ENCODE results near the gene PRELID1.
"Not testable (repeated sequence)": the region's sequence is repeated elsewhere in the genome, so short reads cannot be mapped to it uniquely, and the experiment has no call there.

PRELID1 gene

DNA sequence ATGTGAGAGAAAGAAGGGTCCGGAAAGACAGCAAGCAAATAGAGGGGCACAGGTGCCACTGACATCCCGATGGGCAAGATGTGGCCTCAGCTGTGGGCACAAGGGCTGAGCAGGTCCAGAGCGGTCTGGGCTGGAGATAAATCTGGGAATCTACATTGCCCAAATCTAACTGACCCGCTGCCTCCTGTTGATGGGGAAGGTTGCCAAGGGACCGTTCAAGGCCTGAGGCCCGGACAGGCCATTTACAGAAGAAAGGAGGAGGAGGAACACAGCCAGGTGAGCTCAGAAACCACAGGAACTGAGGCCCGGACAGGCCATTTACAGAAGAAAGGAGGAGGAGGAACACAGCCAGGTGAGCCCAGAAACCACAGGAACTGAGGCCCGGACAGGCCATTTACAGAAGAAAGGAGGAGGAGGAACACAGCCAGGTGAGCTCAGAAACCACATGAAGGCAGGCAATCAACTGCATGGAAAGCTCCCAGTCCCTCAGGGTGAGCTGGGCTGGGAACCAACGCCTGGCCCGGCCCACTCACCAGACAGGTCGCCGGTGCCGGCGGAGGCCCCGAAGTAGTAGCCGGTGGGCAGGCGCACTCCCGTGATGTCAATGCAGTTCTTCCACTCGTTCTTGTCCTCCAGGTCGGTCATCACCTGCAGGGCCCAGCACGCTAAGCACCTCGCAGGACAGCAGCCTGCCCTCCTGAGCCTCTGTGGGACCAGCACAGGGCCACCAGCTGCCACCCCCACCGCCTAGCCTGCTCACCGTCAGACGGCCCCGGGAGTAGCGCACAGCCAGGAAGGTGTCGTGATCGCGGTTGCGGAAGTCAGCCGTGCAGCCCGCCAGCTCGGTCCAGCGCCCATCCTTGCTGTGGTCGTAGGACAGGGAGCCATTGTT, 33.2 kb downstream of the PRELID1 start:
- no peak for DNase-seq

DNA sequence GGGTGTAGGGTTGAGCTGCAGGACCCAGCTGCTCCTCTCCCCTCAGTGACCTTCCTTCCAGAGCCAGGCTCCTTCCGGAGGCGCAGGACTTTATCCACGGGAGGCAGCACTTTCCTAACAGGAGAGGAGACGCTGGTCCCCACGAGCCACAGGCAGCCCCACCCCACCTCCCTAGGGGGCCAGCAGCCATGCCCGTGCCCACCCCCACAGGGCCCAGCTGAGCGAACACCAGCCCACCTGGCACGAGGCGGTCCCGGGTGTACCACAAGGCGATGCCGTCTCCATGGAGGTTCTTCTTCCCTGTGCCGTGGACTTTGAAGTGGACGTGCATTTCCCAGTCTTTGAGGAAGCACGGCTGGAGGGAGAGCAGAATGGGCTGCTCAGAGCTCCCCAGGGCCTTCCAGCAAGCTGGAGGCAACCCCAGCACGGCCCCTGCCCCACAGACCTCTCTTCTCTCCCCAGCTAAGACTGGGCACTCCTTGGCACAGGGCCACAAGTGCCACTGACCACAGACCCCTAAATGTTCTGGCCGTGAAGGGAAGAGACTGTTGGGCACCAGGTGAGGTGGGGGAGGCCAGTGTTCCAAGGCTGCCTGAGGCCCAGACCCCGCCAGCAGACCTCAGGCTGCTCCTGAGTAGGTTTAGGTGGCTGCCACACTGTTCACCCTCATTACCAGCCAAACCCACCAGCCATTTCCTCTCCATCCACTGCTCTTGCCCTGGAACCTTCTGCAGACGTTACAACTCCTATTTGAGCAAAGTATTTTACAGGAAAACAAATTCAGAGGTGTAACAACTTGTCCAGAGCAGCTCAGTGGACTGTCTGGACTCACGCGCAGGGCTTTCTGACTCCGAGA, 34.9 kb downstream of the PRELID1 start:
- DNase-seq, result no peak

DNA sequence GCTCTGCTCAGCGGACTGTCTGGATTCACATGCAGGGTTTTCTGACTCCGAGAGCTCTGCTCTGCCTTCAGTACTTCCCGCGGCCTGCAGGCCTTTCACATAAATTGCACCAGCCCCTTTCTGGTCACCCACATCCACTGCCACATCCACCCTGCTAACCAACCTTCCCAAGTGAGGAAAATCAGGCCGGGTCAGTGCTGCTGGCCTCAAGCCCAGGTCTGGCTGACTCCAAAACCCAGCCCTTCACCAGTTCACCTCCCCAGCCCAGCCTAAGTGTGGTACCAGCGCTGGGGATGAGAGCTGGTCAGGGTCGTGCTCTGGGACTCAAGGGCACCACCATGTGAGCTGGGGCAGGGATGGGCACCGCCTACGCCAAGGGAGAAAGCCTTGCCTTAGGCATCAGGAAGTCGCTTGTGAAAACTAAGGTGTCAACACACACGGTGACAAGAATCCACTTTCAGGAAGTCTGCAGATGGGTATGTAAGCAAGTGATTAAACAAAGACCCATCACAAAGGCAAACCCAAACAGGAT, 35.6 kb downstream of the PRELID1 start:
- no peak for DNase-seq

DNA sequence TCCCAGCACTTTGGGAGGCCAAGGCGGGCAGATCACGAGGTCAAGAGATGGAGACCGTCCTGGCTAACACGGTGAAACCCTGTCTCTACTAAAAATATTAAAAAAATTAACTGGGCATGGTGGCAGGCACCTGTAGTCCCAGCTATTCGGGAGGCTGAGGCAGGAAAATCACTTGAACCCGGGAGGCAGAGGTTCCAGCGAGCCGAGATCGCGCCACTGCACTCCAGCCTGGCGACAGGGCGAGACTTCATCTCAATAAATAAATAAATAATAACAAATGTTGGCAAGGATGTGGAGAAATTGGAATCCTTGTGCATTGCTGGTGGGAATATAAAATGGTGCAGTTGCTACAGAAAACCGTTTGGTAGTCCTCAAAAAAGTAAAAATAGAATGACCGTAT, 39.4 kb downstream of the PRELID1 start:
- DNase-seq, result not testable (repeated sequence)

DNA sequence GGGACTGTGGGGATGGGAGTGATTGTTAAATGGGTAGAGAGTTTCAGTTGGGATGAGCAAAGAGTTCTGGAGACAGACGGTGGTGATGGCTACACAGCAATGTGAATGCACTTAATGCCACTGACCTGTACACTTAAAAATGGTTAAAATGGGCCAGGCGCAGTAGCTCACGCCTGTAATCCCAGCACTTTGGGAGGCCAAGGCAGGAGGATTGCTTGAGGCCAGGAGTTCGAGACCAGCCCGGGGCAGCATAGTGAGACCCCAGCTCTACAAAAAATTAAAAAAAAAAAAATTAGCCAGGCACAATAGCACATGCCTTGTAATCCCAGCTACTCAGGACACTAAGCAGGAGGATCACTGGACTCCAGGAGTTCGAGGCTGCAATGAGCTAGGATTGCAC, 40.2 kb downstream of the PRELID1 start:
- DNase-seq, result no peak

DNA sequence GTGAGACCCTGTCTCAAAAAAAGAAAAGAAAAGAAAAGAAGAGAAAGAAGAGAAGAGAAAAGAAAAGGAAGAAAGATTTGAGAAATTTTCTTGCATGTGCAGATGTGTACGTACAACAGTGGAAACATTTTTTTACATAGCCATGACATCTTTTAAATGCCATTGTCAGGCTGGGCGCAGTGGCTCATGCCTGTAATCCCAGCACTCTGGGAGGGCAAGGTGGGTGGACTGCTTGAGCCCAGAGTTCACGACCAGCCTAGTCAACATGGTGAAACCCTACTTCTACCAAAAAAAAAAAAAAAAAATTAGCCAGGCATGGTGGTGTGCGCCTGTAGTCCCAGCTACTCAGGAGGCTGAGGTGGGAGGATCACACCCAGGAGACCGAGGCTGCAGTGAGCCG, 41.3 kb downstream of the PRELID1 start:
- DNase-seq, result no peak

DNA sequence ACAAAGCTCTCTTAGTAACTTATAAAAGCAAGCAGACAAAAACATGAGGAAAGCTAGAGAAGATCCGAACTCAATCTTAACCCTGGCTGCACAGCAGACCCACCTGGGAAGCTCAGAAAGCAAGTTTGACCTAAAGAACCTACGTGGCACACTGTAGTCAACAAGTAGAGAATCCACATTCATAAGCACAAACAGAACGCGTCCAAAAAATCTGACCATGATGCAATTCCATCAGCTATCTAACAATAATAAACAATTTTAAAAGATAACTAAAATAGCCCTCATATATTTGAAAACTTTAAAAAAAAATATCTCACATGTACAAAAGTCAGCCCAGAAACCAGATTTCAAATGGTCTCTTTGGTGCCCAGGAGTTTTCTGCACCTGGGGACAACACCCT, 43.2 kb downstream of the PRELID1 start:
- DNase-seq, result no peak

DNA sequence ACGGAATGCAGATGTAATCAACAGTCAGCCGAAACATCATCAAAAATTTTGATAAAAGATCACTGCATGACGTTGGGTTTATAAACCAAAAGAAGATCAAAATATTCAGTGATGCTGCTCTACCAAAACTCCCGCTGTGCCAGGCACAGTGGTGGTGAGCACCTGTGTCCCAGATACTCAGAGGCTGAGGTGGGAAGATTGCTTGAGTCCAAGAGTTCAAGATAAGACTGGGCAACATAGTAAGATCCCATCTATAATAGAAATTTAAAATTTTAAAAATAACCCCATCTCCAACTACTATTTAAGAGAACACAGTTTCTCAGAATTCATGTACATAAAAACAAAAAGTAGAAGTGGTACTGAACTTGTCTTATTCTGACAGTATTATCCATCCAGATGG, 44.1 kb downstream of the PRELID1 start:
- no peak for DNase-seq

DNA sequence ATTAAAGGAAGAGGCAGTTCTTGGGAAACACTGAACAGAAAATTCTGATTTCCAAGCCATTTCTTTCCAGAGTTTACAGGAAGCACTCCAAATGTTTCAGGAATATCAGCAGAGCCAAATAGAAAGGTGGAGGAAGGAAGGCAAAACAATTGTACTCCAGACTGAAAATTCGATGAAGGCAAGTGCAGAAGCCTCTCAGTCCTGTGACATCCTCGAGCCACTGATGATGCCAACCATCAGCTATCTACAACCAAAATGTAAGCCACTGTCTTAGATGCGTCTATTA, 45.7 kb downstream of the PRELID1 start:
- DNase-seq, result no peak

DNA sequence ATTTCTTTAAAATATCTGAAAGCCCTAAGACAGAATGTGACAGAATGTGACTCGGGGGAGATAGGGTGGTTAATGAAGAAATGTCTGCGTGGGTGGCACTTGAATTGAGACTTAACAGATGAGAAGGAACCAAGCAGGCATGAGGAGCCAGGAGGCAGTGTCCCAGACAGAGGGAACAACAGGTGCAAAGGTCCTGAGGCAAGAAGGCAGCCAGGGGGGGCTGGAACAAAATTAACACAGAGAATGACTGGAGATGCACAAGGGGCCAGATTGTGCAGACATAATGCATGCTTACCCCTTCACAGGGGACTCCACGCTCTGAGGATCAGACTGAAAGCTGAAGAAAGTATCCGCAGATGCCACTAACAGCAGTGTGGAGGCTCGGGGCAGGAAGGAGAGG, 46.2 kb downstream of the PRELID1 start:
- DNase-seq, result no peak

DNA sequence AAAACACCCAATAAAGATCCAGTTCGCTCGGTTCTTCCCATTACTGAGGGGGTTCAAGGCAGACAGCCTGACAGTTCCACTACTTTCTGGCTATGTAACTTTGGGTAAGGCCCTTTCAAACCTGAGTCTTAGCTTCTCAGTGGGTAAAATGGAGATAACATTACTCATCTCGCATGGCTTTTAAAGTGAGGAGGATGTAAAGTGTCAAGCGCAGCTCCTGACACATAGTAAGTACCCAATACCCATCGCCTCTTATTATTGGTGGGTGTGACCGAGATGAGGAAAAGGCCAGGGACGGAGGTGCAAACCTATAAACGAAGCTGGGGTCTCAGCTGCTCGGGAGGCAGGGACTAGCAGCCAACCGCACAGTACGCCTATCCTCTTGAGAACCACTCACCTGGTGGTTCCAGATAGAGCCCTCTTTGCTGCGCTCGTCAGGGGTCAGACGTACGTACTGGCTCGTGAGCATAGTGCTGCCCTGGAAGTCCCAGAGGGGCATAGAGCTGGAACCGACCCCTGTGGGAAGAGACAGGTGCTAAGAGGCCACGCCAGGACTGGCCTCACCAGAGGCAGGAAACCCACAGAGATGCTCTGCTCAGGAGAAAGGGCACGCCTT, 47.3 kb downstream of the PRELID1 start:
- no peak for DNase-seq

DNA sequence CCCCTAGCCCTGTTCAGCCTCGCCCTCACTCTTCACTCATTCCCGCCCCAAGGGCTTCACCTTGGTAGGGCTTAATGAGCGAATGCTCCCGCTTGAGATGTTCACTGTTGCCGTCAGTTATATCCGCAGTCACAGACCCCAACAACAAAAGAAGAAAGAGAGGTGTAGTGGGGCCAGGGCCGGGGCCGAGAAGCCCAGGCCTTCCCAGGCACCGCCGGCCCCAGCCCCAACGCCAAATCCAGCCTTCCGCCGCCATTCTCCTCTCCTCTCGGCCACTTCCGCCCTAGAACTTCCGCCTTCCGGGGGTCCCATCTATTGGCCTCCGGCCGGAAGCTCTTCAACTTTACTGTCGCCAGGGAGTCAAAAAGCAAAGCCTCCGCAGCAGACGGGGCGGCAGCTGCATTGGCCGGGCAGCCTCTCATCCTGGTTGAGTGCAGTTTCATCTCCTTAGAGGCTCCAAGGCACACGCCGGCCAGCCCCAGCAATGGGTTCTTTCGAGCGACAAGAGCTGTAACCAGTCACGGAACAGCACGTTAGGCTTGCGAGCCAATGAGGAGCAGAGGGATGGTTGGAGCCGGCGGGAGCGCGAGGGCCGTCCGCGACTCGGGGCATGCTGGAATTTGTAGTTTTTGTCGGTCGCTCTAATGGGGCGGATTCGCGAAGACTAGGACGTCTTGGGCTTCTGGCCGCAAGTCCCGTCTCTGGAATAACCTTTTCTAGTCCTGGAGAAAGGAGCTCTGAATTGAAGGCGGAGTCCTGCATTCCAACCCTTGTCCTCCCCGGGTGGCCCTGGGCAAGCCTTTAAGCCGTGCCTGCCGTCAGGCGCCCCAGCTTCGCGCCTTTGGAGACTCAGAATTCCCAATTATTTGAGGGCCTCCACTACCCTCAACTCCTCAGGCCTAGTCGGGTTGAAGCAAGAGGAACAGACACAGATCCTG, 48.1 kb downstream of the PRELID1 start, which contains the start of gene LMAN2:
LMAN2 (minus strand) TSS at position 277 of the 938 bp plus-strand sequence; CDS start at position 256, 21 bp downstream.
- peak; percentile 95 for DNase-seq

DNA sequence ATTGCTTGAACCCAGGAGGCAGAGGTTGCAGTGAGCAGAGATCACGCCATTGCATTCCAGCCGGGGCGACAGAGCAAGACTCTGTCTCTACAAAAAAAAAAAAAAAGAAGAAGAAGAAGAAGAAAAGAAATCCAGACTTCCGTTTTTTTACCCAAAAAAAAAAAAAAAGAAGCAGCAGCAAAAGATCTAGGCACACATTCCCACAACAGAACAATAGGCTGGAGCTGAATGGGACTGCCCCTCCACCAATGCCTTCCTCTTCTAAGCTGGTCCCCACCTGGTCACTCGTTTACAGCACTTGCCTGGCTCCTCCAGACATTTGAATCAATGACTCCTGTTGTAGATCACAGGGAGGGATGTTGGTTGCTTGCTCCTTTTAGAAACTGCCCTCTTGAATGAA, 49.5 kb downstream of the PRELID1 start:
- DNase-seq, result no peak

DNA sequence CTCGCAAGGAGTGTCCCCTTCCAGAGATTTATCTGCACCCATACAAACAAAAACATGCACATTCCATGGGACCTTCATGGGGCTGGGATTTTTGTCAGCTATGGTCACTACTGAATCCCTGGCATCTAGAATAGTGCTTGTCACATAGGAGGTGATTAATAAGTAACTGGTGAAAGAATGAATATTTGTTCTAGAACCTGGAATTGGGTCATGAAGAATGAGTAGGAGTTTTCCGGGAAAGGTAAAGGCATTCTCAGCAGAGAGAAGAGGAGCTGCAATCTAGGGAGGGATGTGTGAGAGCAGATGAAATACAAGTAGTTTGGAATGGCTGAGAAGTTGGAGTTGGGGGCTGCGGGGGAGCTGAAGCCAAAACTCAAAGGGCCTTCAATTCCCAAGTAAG, 50.7 kb downstream of the PRELID1 start:
- DNase-seq, result no peak

DNA sequence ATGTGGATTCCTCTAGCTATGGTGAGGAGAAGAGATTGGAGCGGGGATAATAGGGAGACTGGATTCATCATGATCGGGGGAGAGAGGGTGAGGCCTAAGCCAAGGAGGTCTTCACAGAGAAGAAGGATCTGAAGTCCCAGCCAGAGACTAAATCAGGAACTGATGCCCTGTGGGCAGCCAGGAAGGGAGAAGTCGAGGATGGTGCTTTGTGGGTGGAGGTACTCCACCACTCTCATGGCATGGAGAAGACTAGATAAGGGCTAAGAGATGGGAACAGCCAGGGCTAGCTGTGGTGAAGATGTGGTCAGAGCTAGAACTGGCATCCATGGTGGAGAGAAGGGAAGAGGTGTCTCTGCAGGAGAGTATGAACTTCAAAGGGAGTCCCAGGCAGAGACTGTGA, 51.1 kb downstream of the PRELID1 start:
- DNase-seq, result no peak

DNA sequence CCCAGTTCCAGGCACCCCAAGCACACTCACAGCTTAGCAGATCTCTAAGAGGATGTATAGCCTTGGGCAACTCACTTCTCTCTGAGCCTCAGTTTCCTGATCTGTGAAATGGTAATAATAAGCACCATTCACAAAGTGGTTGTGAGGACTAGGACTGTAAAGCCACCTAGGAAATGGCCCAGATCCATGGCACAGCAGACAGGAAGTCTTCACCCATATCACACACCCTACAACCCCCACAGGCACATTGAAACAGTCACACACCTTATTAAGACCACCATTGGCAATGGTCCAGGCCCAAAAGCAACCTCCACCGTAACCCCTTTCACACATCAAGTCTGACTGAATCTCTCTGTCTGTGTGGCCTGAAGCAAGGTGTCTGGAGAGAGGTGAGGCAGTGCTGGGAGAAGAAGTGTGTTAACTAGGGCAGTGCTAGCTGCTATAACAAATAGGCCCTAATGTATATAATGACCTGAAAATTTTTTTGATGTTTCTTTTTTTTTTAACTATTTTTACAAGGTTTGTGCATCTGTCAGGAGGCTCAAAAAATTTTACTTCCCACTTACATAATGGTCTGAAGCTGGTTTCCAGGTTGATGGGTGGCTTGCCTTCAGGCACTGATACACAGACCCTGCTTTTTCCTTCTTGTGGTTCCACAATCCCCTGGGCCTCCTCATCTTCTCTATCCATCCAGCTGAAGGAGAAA, 51.7 kb downstream of the PRELID1 start:
- DNase-seq, result no peak

DNA sequence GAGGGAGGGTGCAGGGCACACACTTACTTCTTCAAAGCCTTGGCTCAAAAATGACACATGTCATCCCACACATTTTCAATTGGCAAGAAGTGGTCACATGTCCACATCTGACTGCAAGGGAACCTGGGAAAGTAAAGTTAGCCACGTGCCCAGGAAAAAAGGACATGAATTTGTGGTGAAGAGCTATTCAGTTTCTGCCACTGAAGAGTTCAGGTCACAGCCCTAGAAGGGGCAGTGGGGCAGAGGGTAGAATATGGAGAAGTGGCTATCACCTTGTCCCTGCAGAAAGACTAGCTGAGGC, 52.2 kb downstream of the PRELID1 start:
- DNase-seq, result peak; percentile 51

All from OCI-M1 (cell line).